Transverse colon (tissue), 4 donors: ENCODE results near the gene NEK9. TPM values are rescaled to one million over a fixed set of nuclear protein-coding genes. Genes with fewer than 3 reads are reported as not detected.
"Not testable (repeated sequence)": the region's sequence is repeated elsewhere in the genome, so short reads cannot be mapped to it uniquely, and the experiment has no call there.

Source experiments
- DNase-seq: peaks from one replicate; pipeline ENCODE4 v3.0.0-alpha.2; 2019
- H3K27ac ChIP-seq, 4 donors: fragments of 200-600 bp; sonication (generic); 2 replicates each; pipeline ENCODE4 v1.5.1; 2016 to 2018; ENCODE audit warnings: inconsistent platforms in 4 of 4
- H3K27me3 ChIP-seq: fragments of 200-600 bp; sonication (generic); 2 replicates; pipeline ENCODE4 v1.5.1; 2017; ENCODE audit warnings: inconsistent platforms
- H3K36me3 ChIP-seq, 4 donors: fragments of 200-600 bp; sonication (generic); 2 replicates each; pipeline ENCODE4 v1.5.1; 2017 to 2019; ENCODE audit warnings: inconsistent platforms in 4 of 4
- H3K4me1 ChIP-seq, 4 donors: fragments of 200-600 bp; sonication (generic); 2 replicates each; pipeline ENCODE4 v1.5.1; 2017 to 2020; ENCODE audit warnings: inconsistent platforms in 4 of 4
- H3K4me3 ChIP-seq, 4 donors: fragments of 200-600 bp; sonication (generic); 1 replicate in 1 of 4; 2 replicates in 3 of 4; pipeline versions ENCODE4 v1.5.1 to v1.6.1; 2017 to 2019; ENCODE audit warnings: inconsistent platforms in 4 of 4
- H3K9me3 ChIP-seq, 2 donors: fragments of 200-600 bp; sonication (generic); 2 replicates each; pipeline ENCODE4 v1.5.1; 2017 to 2019; ENCODE audit warnings: inconsistent platforms in 2 of 2
- CTCF ChIP-seq, 5 experiments: fragments of 200-600 bp in 3 of 5; fragments of 450-650 bp in 2 of 5; sonication (generic) in 3 of 5; IDR thresholded peaks; 1 replicate in 2 of 5; 2 replicates in 3 of 5; pipeline ENCODE4 v1.5.1; 2016 to 2017; ENCODE audit warnings: antibody characterized with exemption in 5 of 5, inconsistent platforms in 3 of 5, mild to moderate bottlenecking in 2 of 5, moderate library complexity in 1 of 5
- EP300 ChIP-seq: sonication (generic); formaldehyde crosslinking; IDR thresholded peaks from one replicate; pipeline ENCODE4 v1.6.1; 2017; ENCODE audit warnings: antibody characterized with exemption, low read depth
- POLR2A ChIP-seq: fragments of 450-650 bp; IDR thresholded peaks from one replicate; pipeline ENCODE4 v1.6.1; 2016; ENCODE audit warnings: antibody characterized with exemption, mild to moderate bottlenecking, moderate library complexity
- POLR2AphosphoS5 ChIP-seq, 3 donors: sonication (generic); formaldehyde crosslinking; IDR thresholded peaks; one replicate each; pipeline ENCODE4 v1.6.1; 2016; ENCODE audit warnings: antibody characterized with exemption in 3 of 3
- WGBS, 2 donors: methylation state at CpG; one replicate each; pipeline ENCODE4 v1.1.5; 2018; ENCODE audit warnings: low coverage in 1 of 2; 5-methylcytosine and 5-hydroxymethylcytosine counted together
- in situ Hi-C, 4 donors: fragments of 200-750 bp; cut with MboI; loops; one replicate each; pipeline versions ENCODE4 v1.15.0 to v1.15.1; 2017; ENCODE audit warnings: low sequenced_read_pairs in 3 of 4, low pct_ligation_motif_present in 1 of 4, low pct_unique_long_range_greater_than_20kb in 1 of 4
- intact Hi-C: fragments of 100-400 bp; cut with DNase I; formaldehyde crosslinking; loops from one replicate; pipeline ENCODE4 v1.15.1; 2023; ENCODE audit warnings: low total_unique reads
- total RNA-seq, 4 donors: library from RNA; depleted of rRNA; stranded (reverse); fragments of >200 nt; gene quantifications; one replicate each; pipeline ENCODE4 v1.1.0, GENCODE V29; 2016

The NEK9 gene
- total RNA-seq, 4 donors from 2014 or later: 24.4 to 121 (median 53.4) TPM

DNA sequence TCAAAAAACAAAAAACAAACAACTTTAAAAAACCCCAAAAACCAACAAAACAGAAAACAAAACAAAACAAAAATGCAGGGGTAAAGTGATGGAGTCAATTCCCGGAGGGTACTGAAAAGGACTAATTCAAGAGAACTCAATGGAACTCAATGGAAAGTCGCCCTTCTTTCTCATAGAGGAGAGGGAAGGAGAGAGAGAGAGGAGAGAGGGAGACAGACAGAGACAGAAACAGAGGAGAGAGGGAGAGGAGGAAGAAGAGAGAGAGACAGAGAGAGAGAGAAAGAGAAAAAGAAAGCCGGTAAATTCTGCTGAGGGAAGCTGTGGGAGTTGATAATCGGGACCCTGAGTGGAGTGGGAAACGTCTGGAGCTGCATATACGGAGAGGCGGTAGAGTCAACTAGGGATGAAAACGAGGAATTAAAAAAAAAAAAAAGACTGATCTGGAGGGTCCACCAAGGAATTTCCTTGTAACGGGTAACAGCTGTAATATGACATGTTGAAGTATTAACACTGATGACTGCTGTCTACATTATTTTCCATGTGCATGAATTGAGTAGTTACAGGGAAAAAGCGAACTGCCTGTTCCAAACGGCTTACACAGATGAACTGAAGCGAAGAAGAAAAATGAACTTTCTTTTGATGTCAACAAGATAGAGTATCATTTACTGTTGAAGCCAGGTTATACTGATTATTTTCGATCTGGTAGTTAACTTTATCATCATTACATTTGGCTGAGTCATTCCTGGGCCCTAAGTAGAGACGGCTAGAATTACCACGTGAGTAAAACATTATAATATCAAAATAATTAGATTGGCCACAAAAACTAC lies 58.3 kb downstream of the NEK9 start:
- intact Hi-C loops (no loop called here), in situ Hi-C loops (no loop called here)
- no peak for DNase-seq
- no peaks in the 10 kb centered on the region for H3K36me3 ChIP-seq
- H3K27ac ChIP-seq: peak overlapping the region; percentile 90 to 95 (median 94)
- peak overlapping the region; percentile 27 to 66 (median 40) for H3K4me3 ChIP-seq
- H3K27me3 ChIP-seq: no peaks in the 10 kb centered on the region
- WGBS, 2 donors: 18 to 25% methylated on average over 15 of the region's 15 CpGs
- peaks cover 9 to 39% (median 23%) of the 10 kb centered on the region in 4 donors for H3K4me1 ChIP-seq
- TF ChIP-seq EP300: no peak
- no peak for TF ChIP-seq CTCF (IDR thresholded peaks at IDR 0.05)
- TF ChIP-seq POLR2AphosphoS5 (IDR thresholded peaks at IDR 0.05): no peak
- no peak for TF ChIP-seq POLR2A
- no peaks in the 10 kb centered on the region for H3K9me3 ChIP-seq

DNA sequence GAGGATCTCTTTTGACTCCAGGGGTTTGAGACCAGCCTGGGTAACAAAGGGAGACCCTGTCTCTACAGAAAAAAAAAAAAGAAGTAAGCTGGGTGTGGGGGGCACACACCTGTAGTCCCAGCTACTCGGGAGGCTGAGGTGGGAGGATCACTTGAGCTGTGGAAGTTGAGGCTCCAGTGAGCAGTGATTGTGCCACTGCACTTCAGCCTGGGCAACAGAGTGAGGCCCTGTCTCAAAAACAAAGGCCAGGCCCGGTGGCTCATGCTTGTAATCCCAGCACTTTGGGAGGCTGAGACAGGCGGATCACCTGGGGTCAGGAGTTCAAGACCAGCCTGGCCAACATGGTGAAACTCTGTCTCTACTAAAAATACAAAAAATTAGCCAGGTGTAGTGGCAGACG lies 59.1 kb downstream of the NEK9 start:
- DNase-seq, H3K27me3 ChIP-seq, H3K9me3 ChIP-seq, intact Hi-C loops, in situ Hi-C loops, H3K36me3 ChIP-seq: not testable (repeated sequence)
- Histone ChIP-seq H3K4me3 (peak overlapping the region in 1 of 4 donors; percentile 66), H3K27ac (peak overlapping the region; percentile 90 to 95 (median 94)), H3K4me1 (peaks cover 13 to 47% (median 30%) of the 10 kb centered on the region in 4 donors)
- WGBS, 2 donors: 77 to 80% methylated on average over 4 of the region's 4 CpGs

DNA sequence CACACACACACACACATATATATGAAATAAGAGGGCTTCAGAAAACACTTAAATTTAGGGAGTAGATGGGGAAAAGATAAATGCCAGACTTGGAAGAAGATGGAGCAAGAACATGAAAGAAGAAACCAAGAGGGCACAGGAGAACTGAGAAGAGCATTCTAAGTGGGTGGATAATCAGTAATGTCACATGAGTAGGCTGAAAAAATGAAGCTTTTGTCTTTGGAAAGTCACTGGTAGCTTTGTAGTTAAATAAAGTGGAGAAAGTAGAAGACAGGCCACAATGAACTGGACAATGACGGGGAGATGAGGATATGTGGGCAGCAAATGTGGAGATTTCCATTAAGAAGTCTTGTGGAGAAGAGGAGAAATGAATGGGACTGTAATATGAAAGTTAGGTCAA lies 59.6 kb downstream of the NEK9 start:
- intact Hi-C loops: no loop called here
- in situ Hi-C loops: no loop called here
- no peak for DNase-seq
- Histone ChIP-seq H3K4me1 (peaks cover 13 to 49% (median 29%) of the 10 kb centered on the region in 4 donors), H3K36me3 (no peaks in the 10 kb centered on the region), H3K4me3 (no peak overlapping the region), H3K9me3 (no peaks in the 10 kb centered on the region), H3K27me3 (no peaks in the 10 kb centered on the region), H3K27ac (peak overlapping the region in 1 of 4 donors; percentile 95)
- no peak for TF ChIP-seq POLR2AphosphoS5 (IDR thresholded peaks at IDR 0.05)
- TF ChIP-seq EP300: no peak
- no peak for TF ChIP-seq POLR2A
- TF ChIP-seq CTCF (IDR thresholded peaks at IDR 0.05): no peak
- 91 to 94% methylated on average over 1 of the region's 1 CpG for WGBS, 2 donors

GRCh38 chr14:75066691-75067090 lies 60.2 kb downstream of the NEK9 start:
- TF ChIP-seq CTCF (IDR thresholded peaks at IDR 0.05) (no peak), EP300 (no peak), POLR2A (no peak)
- peaks cover 13 to 49% (median 28%) of the 10 kb centered on the region in 4 donors for H3K4me1 ChIP-seq
- H3K27ac ChIP-seq: no peak overlapping the region
- no peaks in the 10 kb centered on the region for H3K36me3 ChIP-seq
- no peaks in the 10 kb centered on the region for H3K27me3 ChIP-seq
- no peak overlapping the region for H3K4me3 ChIP-seq
- no peaks in the 10 kb centered on the region for H3K9me3 ChIP-seq
- WGBS, 2 donors: 90 to 100% methylated on average over 1 to 3 of the region's 3 CpGs
- in situ Hi-C loops: no loop called here
- intact Hi-C loops: no loop called here
- no peak for DNase-seq
